Spleen (tissue), 13 donors: ENCODE data around the gene CFAP57. TPM values are rescaled to one million over a fixed set of nuclear protein-coding genes. Genes with fewer than 3 reads are reported as not detected.
A peak's percentile ranks its signal among the peaks of the same experiment; 100 is the strongest.

Source experiments
- DNase-seq: peaks from one replicate; pipeline ENCODE4 v3.0.0-alpha.2; 2020
- H3K27ac ChIP-seq, 8 donors: fragments of 200-600 bp; sonication (generic) in 7 of 8; 1 replicate in 4 of 8; 2 replicates in 4 of 8; pipeline versions ENCODE4 v1.5.0 to v1.8.0; 2016 to 2021; ENCODE audit warnings: inconsistent platforms in 4 of 8, mild to moderate bottlenecking in 4 of 8, moderate library complexity in 1 of 8
- H3K27me3 ChIP-seq, 7 donors: fragments of 200-600 bp; sonication (generic) in 6 of 7; replicated peaks in 1 of 7; 1 replicate in 4 of 7; 2 replicates in 3 of 7; pipeline versions ENCODE4 v1.5.0 to v1.8.0; 2016 to 2021; ENCODE audit warnings: inconsistent platforms in 3 of 7, mild to moderate bottlenecking in 1 of 7
- H3K36me3 ChIP-seq, 6 donors: fragments of 200-600 bp; sonication (generic) in 5 of 6; 1 replicate in 4 of 6; 2 replicates in 2 of 6; pipeline versions ENCODE4 v1.5.0 to v1.8.0; 2016 to 2021; ENCODE audit warnings: inconsistent platforms in 2 of 6
- H3K4me1 ChIP-seq, 6 donors: fragments of 200-600 bp; sonication (generic) in 5 of 6; 1 replicate in 3 of 6; 2 replicates in 3 of 6; pipeline versions ENCODE4 v1.5.0 to v1.8.0; 2016 to 2021; ENCODE audit warnings: inconsistent platforms in 3 of 6
- H3K4me3 ChIP-seq, 8 donors: fragments of 200-600 bp; sonication (generic) in 7 of 8; 1 replicate in 4 of 8; 2 replicates in 4 of 8; pipeline versions ENCODE4 v1.5.0 to v1.8.0; 2016 to 2021; ENCODE audit warnings: inconsistent platforms in 4 of 8, mild to moderate bottlenecking in 4 of 8, moderate library complexity in 2 of 8
- H3K9me3 ChIP-seq, 8 donors: fragments of 200-600 bp; sonication (generic) in 7 of 8; 1 replicate in 4 of 8; 2 replicates in 4 of 8; pipeline versions ENCODE4 v1.5.0 to v1.8.0; 2016 to 2021; ENCODE audit warnings: inconsistent platforms in 4 of 8
- CTCF ChIP-seq, 11 experiments: fragments of 200-600 bp in 7 of 11; fragments of 450-650 bp in 4 of 11; sonication (generic) in 4 of 11; IDR thresholded peaks in 8 of 11; conservative IDR thresholded peaks in 3 of 11; 1 replicate in 7 of 11; 2 replicates in 4 of 11; pipeline versions ENCODE4 v1.4.0 to v1.8.0; 2016 to 2021; ENCODE audit warnings: antibody characterized with exemption in 11 of 11, inconsistent platforms in 4 of 11, mild to moderate bottlenecking in 1 of 11
- POLR2A ChIP-seq, 3 donors: fragments of 450-650 bp; IDR thresholded peaks; one replicate each; pipeline ENCODE4 v1.5.1; 2017; ENCODE audit warnings: antibody characterized with exemption in 3 of 3, mild to moderate bottlenecking in 1 of 3
- POLR2AphosphoS5 ChIP-seq, 3 donors: sonication (generic); formaldehyde crosslinking; IDR thresholded peaks; one replicate each; pipeline ENCODE4 v1.5.1; 2017; ENCODE audit warnings: antibody characterized with exemption in 3 of 3
- whole genome bisulfite sequencing, 5 donors: extraction: QIAGEN DNeasy Blood & Tissue Kit in 3 of 5; methylation state at CpG; one replicate each; pipeline versions ENCODE4 v1.1.5 to v1.1.7; 2013 to 2018; 5-methylcytosine and 5-hydroxymethylcytosine counted together
- intact Hi-C: fragments of 100-400 bp; cut with DNase I; formaldehyde crosslinking; loops from one replicate; pipeline ENCODE4 v1.15.0; 2023; ENCODE audit warnings: low total_unique reads
- long read RNA-seq, 2 donors: transcript quantifications; one replicate each; lab custom pipeline, GENCODE V29; 2026
- polyA plus RNA-seq, 3 donors: library from polyadenylated mRNA; stranded (reverse); fragments of 200-250 nt; gene quantifications; one replicate each; pipeline ENCODE4 v1.2.1, GENCODE V29; 2013
- total RNA-seq, 7 donors: library from RNA; depleted of rRNA in 3 of 7; stranded (reverse); fragments of >200 nt in 3 of 7; fragmentation: NEBNext Ultra II Directional in 4 of 7; extraction: Animal tissue kit (Norgen Biotek cat#: 25700) in 4 of 7; gene quantifications; one replicate each; pipeline versions ENCODE4 v1.1.0 to v1.2.1, GENCODE V29; 2016 to 2021
- donor health status: healthy with polysubstance abuse.
- donor health status: DM: no; HTN: no; CAD: no; lungs with moderate emphysema.
- donor health status: DM: no; HTN: no; CAD: no.
- donor health status: Bipolar disorder and iron deficiency.
- donor health status: healthy.
- donor health status: DM: no; HTN: no; CAD: no.
- donor health status: DM: yes; HTN: yes; CAD: no.

CFAP57 gene
- total RNA-seq (not detected), polyA plus RNA-seq (under 1 TPM; 0.03 to 0.07 (median 0.05) TPM)
- long read RNA-seq, donor 1, result 0 reads
- long read RNA-seq, donor 2, result 0 reads

DNA sequence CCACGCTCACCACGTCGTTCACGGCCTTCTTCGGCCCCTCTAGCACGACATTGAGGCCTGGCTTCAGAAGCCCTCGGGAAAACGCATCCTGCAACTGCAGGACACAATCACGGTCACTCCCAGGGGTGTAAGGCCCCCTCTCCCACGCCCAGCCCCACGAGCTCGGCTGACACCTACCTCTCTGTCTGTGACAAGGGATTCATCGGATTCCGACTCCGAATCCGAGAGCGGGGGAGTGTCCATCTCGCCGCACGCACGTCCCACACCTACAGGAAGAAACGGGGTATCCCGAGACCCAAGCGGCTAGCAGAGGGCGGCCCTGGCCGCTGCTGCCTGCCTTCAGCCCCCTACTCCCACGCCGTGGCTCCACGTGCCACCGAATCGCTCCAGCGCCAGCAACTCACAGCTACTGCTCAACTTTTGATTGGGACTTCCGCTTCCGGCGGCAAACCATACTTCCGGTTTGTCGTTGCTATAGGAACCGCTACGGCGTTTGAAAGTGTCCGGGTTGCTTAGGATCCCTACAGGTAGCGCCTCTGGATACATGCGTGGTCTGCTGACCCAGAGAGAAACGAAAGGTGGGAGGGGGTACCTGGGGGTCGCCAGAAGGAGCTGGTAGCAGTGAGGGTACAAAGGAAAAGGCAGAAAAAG lies at the start of gene CFAP57, which contains the start of gene EBNA1BP2:
CFAP57 (plus strand) TSS at position 455 of the 651 bp plus-strand sequence. CDS start 424 bp downstream, outside the sequence.
EBNA1BP2 (minus strand) TSS at position 415 of the 651 bp plus-strand sequence; CDS start at position 243, 172 bp downstream.
- Histone ChIP-seq H3K27ac (peak within 1 kb of the TSS in 6 of 8 donors; percentile 7 to 81 (median 64)), H3K27me3 (peaks cover 0 to 26% (median 4%) of the 10 kb centered on the region in 7 donors), H3K4me3 (peak within 1 kb of the TSS; percentile 92 to 100 (median 98)), H3K9me3 (no peaks in the 10 kb centered on the region), H3K36me3 (peaks cover 0 to 38% (median 33%) of the 10 kb centered on the region in 6 donors), H3K4me1 (peaks cover 4 to 28% (median 22%) of the 10 kb centered on the region in 6 donors)
- 0 to 1% (median 1%) methylated on average over 28 to 45 of the region's 45 CpGs for WGBS, 5 donors
- peak; percentile 95 for DNase-seq
- intact Hi-C loops, result no loop called here
- TF ChIP-seq POLR2AphosphoS5 (IDR thresholded peaks at IDR 0.05), result peak; percentile 74 to 81 (median 79)
- no peak for TF ChIP-seq POLR2A (IDR thresholded peaks at IDR 0.05)
- no peak for TF ChIP-seq CTCF (IDR thresholded peaks at IDR 0.05 in 8 of 11, conservative IDR thresholded peaks at IDR 0.05 in 3 of 11)

- TF ChIP-seq POLR2A (IDR thresholded peaks at IDR 0.05) (no peak), POLR2AphosphoS5 (IDR thresholded peaks at IDR 0.05) (no peak), CTCF (IDR thresholded peaks at IDR 0.05 in 8 of 11, conservative IDR thresholded peaks at IDR 0.05 in 3 of 11) (no peak)
- Histone ChIP-seq H3K4me3 (no peak overlapping the region), H3K4me1 (no peaks in the 10 kb centered on the region), H3K27ac (no peak overlapping the region), H3K36me3 (no peaks in the 10 kb centered on the region), H3K9me3 (no peaks in the 10 kb centered on the region), H3K27me3 (peaks cover 0 to 25% (median 0%) of the 10 kb centered on the region in 7 donors)
- intact Hi-C loops, result no loop called here
- 75 to 93% (median 89%) methylated on average over 1 of the region's 1 CpG for WGBS, 5 donors
- DNase-seq, result no peak
Measured at GRCh38 chr1:43123031-43123430, 49.1 kb upstream of the CFAP57 start.

GRCh38 chr1:43128816-43129215 lies 43.3 kb upstream of the CFAP57 start:
- TF ChIP-seq POLR2A (IDR thresholded peaks at IDR 0.05), result no peak
- Histone ChIP-seq H3K9me3 (no peaks in the 10 kb centered on the region), H3K36me3 (no peaks in the 10 kb centered on the region), H3K4me1 (no peaks in the 10 kb centered on the region), H3K27me3 (peaks cover 0 to 25% (median 0%) of the 10 kb centered on the region in 7 donors), H3K4me3 (no peak overlapping the region), H3K27ac (no peak overlapping the region)
- intact Hi-C loops, result no loop called here
- no peak for DNase-seq
- WGBS, 5 donors, result 82 to 92% (median 88%) methylated on average over 3 of the region's 3 CpGs

DNA sequence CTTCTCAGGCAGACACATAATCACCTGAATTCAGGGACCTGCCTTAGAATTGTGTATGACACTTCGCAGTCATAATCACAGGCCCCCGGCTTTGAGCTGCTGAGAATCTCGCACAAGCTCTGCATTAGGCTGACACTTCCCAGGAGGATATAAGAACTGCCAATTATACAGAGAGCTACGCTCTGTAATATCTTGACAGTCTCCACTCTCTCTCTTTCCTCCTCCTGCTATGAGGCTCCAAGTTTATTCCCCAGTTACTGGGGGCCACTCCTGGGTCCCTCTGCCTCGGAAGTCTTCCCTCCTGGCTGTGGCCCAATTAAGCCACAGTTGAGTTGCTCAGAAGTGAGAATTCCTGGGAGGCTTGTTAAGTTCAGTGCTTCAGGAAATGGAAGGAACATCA lies 42.7 kb upstream of the CFAP57 start:
- 80 to 87% (median 83%) methylated on average over 5 of the region's 5 CpGs for WGBS, 5 donors
- H3K9me3 ChIP-seq, result no peaks in the 10 kb centered on the region
- H3K27me3 ChIP-seq, result peaks cover 0 to 25% (median 0%) of the 10 kb centered on the region in 7 donors
- H3K4me3 ChIP-seq, result no peak overlapping the region
- no peaks in the 10 kb centered on the region for H3K4me1 ChIP-seq
- no peaks in the 10 kb centered on the region for H3K36me3 ChIP-seq
- H3K27ac ChIP-seq, result no peak overlapping the region
- DNase-seq, result no peak
- intact Hi-C loops, result no loop called here
- no peak for TF ChIP-seq POLR2AphosphoS5 (IDR thresholded peaks at IDR 0.05)
- no peak for TF ChIP-seq POLR2A (IDR thresholded peaks at IDR 0.05)
- no peak for TF ChIP-seq CTCF (IDR thresholded peaks at IDR 0.05 in 8 of 11, conservative IDR thresholded peaks at IDR 0.05 in 3 of 11)
